H9 (cell line): ENCODE measurements around the gene MTOR. TPM values are rescaled to one million over a fixed set of nuclear protein-coding genes. Genes with fewer than 3 reads are reported as not detected.

Experiments used
- DNase-seq: peaks from one replicate; pipeline ENCODE4 v3.0.0-alpha.2; 2017
- H2AFZ ChIP-seq: one replicate; pipeline ENCODE4 v1.6.1; 2013; ENCODE audit warnings: mild to moderate bottlenecking, low read length, control low read depth, moderate library complexity
- H2AK5ac ChIP-seq: 2 replicates; pipeline ENCODE4 v1.6.1; 2013; ENCODE audit warnings: low read length, control low read depth, mixed read lengths; ENCODE audit not compliant: insufficient read length
- H2BK120ac ChIP-seq: one replicate; pipeline ENCODE4 v1.6.1; 2013; ENCODE audit warnings: low read depth, mild to moderate bottlenecking, low read length, control low read depth, inconsistent platforms; ENCODE audit not compliant: poor library complexity, severe bottlenecking
- H2BK12ac ChIP-seq: 2 replicates; pipeline ENCODE4 v1.6.1; 2013; ENCODE audit warnings: low read length, control low read depth, mixed read lengths, low read depth; ENCODE audit not compliant: insufficient read length
- H2BK15ac ChIP-seq: 2 replicates; pipeline ENCODE4 v1.6.1; 2013; ENCODE audit warnings: low read depth, low read length, control low read depth
- H2BK20ac ChIP-seq: one replicate; pipeline ENCODE4 v1.6.1; 2013; ENCODE audit warnings: low read depth, mild to moderate bottlenecking, low read length, control low read depth, inconsistent platforms; ENCODE audit not compliant: poor library complexity, severe bottlenecking
- H2BK5ac ChIP-seq: 2 replicates; pipeline ENCODE4 v1.6.1; 2013; ENCODE audit warnings: low read length, control low read depth, mixed read lengths; ENCODE audit not compliant: insufficient read length
- H3K14ac ChIP-seq: 2 replicates; pipeline ENCODE4 v1.6.1; 2013; ENCODE audit warnings: low read length, control low read depth; ENCODE audit not compliant: insufficient read depth
- H3K18ac ChIP-seq: 2 replicates; pipeline ENCODE4 v1.6.1; 2013; ENCODE audit warnings: low read depth, mild to moderate bottlenecking, mixed read lengths, low read length, control low read depth; ENCODE audit not compliant: insufficient read length
- H3K23ac ChIP-seq: 2 replicates; pipeline ENCODE4 v1.6.1; 2013; ENCODE audit warnings: low read length, control low read depth, mixed read lengths, low read depth; ENCODE audit not compliant: insufficient read length
- H3K23me2 ChIP-seq: 2 replicates; pipeline ENCODE4 v1.6.1; 2013; ENCODE audit warnings: low read depth, mild to moderate bottlenecking, mixed read lengths, low read length, control low read depth; ENCODE audit not compliant: insufficient read length, poor library complexity, severe bottlenecking
- H3K27ac ChIP-seq: 2 replicates; pipeline ENCODE4 v1.5.1; 2013; ENCODE audit warnings: low read length, control low read depth, mixed read lengths, low read depth; ENCODE audit not compliant: insufficient read length
- H3K27me3 ChIP-seq: 2 replicates; pipeline ENCODE4 v1.6.1; 2013; ENCODE audit warnings: low read length, control low read depth, inconsistent platforms; ENCODE audit not compliant: insufficient read depth
- H3K4ac ChIP-seq: 2 replicates; pipeline ENCODE4 v1.6.1; 2013; ENCODE audit warnings: low read depth, mild to moderate bottlenecking, control low read depth, inconsistent platforms, low read length, moderate library complexity
- H3K4me1 ChIP-seq: 2 replicates; pipeline ENCODE4 v1.6.1; 2013; ENCODE audit warnings: low read length, control low read depth, inconsistent platforms; ENCODE audit not compliant: insufficient read depth
- H3K4me2 ChIP-seq: 2 replicates; pipeline ENCODE4 v1.6.1; 2013; ENCODE audit warnings: low read length, control low read depth, mixed read lengths; ENCODE audit not compliant: insufficient read length, insufficient read depth
- H3K56ac ChIP-seq: 2 replicates; pipeline ENCODE4 v1.6.1; 2013; ENCODE audit warnings: low read depth, mild to moderate bottlenecking, mixed read lengths, low read length, control low read depth; ENCODE audit not compliant: insufficient read length
- H3K79me1 ChIP-seq: 2 replicates; pipeline ENCODE4 v1.6.1; 2013; ENCODE audit warnings: low read depth, mild to moderate bottlenecking, moderate library complexity, low read length, control low read depth, inconsistent platforms; ENCODE audit not compliant: insufficient read depth, poor library complexity, severe bottlenecking
- H3K79me2 ChIP-seq: 2 replicates; pipeline ENCODE4 v1.6.1; 2013; ENCODE audit warnings: low read length, control low read depth, inconsistent platforms; ENCODE audit not compliant: insufficient read depth
- H3K9ac ChIP-seq: 2 replicates; pipeline ENCODE4 v1.6.1; 2013; ENCODE audit warnings: low read length, control low read depth, mixed read lengths; ENCODE audit not compliant: insufficient read length; ENCODE audit errors: extremely low read depth
- H3K9me3 ChIP-seq: one replicate; pipeline ENCODE4 v1.6.1; 2013; ENCODE audit warnings: low read depth, low read length, inconsistent platforms; ENCODE audit not compliant: control insufficient read depth
- H3T11ph ChIP-seq: one replicate; pipeline ENCODE4 v1.6.1; 2013; ENCODE audit warnings: mild to moderate bottlenecking, low read length, control low read depth, inconsistent platforms
- H4K20me1 ChIP-seq: one replicate; pipeline ENCODE4 v1.6.1; 2013; ENCODE audit not compliant: control insufficient read depth, insufficient read length, insufficient read depth
- H4K5ac ChIP-seq: 2 replicates; pipeline ENCODE4 v1.6.1; 2013; ENCODE audit warnings: low read depth, mild to moderate bottlenecking, mixed read lengths, low read length, control low read depth; ENCODE audit not compliant: insufficient read length
- H4K8ac ChIP-seq: replicated peaks from 2 replicates; pipeline ENCODE4 v1.6.1; 2013; ENCODE audit warnings: low read length, control low read depth, mixed read lengths, low read depth; ENCODE audit not compliant: insufficient read length
- H4K91ac ChIP-seq: 2 replicates; pipeline ENCODE4 v1.6.1; 2013; ENCODE audit warnings: low read depth, mild to moderate bottlenecking, moderate library complexity, mixed read lengths, low read length, control low read depth; ENCODE audit not compliant: insufficient read length
- H3K27ac Mint-ChIP-seq, 3 experiments: 2 replicates in 2 of 3; 3 replicates in 1 of 3; pipeline ENCODE4 v1.8.0; 2020 to 2021; ENCODE audit warnings: mixed read lengths in 3 of 3, mild to moderate bottlenecking in 1 of 3, moderate library complexity in 1 of 3
- H3K27me3 Mint-ChIP-seq: 2 replicates; pipeline ENCODE4 v1.8.0; 2021; ENCODE audit warnings: low read depth, mild to moderate bottlenecking, moderate library complexity, mixed read lengths
- H3K36me3 Mint-ChIP-seq, 3 experiments: 2 replicates in 2 of 3; 3 replicates in 1 of 3; pipeline ENCODE4 v1.8.0; 2020 to 2021; ENCODE audit warnings: low read depth in 3 of 3, mixed read lengths in 3 of 3; ENCODE audit not compliant: insufficient read depth in 1 of 3
- H3K4me1 Mint-ChIP-seq, 2 experiments: 2 replicates each; pipeline ENCODE4 v1.8.0; 2020; ENCODE audit warnings: mixed read lengths in 2 of 2
- H3K4me3 Mint-ChIP-seq, 2 experiments: 2 replicates in 1 of 2; 3 replicates in 1 of 2; pipeline ENCODE4 v1.8.0; 2020 to 2021; ENCODE audit warnings: mild to moderate bottlenecking in 2 of 2, mixed read lengths in 2 of 2, moderate library complexity in 1 of 2
- H3K9me3 Mint-ChIP-seq, 2 experiments: 2 replicates in 1 of 2; 3 replicates in 1 of 2; pipeline ENCODE4 v1.8.0; 2020; ENCODE audit warnings: mild to moderate bottlenecking in 2 of 2, mixed read lengths in 2 of 2, moderate library complexity in 1 of 2
- WGBS: extraction: QIAGEN DNeasy Blood & Tissue Kit; methylation state at CpG from one replicate; pipeline ENCODE4 v1.1.7; 2013; ENCODE audit warnings: missing lambda C conversion rate, low lambda C conversion rate, mixed read lengths; ENCODE audit not compliant: insufficient read length; ENCODE audit errors: extremely low coverage; 5-methylcytosine and 5-hydroxymethylcytosine counted together
- total RNA-seq: library from RNA; stranded (reverse); gene quantifications from 2 replicates; pipeline ENCODE4 v1.2.1, GENCODE V29; 2021
- TF ChIP-seq, protein P1 (sequence below): fragments of 200-600 bp; sonication (generic); conservative IDR thresholded peaks from 3 replicates; pipeline ENCODE4 v1.8.0; 2021; ENCODE audit warnings: antibody characterized with exemption, mild to moderate bottlenecking

Gene MTOR
- total RNA-seq, 1 experiment from 2014 or later = 67.5 TPM

DNA sequence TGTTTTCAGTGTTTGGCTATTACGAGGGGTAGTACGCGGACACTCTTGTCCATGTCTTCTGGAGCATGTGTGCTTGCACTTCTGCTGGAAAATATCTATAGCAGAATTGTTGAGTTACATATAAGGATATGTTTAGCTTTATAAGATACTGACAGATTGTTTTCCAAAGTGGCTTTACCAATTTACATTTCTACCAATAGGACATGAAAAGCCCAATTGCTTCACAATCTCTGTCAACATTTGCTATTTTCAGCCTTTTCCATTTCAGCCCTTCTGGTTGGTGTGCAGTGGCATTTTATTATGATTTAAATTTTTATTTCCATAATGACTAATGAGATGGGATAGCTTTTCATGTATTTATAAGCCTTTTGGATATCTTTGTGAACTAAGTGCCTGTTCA lies 79.5 kb downstream of the MTOR start:
- WGBS = no CpG with 5 or more reads among the region's 3 CpGs
- TF ChIP-seq, protein P1, sequence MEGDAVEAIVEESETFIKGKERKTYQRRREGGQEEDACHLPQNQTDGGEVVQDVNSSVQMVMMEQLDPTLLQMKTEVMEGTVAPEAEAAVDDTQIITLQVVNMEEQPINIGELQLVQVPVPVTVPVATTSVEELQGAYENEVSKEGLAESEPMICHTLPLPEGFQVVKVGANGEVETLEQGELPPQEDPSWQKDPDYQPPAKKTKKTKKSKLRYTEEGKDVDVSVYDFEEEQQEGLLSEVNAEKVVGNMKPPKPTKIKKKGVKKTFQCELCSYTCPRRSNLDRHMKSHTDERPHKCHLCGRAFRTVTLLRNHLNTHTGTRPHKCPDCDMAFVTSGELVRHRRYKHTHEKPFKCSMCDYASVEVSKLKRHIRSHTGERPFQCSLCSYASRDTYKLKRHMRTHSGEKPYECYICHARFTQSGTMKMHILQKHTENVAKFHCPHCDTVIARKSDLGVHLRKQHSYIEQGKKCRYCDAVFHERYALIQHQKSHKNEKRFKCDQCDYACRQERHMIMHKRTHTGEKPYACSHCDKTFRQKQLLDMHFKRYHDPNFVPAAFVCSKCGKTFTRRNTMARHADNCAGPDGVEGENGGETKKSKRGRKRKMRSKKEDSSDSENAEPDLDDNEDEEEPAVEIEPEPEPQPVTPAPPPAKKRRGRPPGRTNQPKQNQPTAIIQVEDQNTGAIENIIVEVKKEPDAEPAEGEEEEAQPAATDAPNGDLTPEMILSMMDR = no peak
- Histone ChIP-seq H3K4me2 (no peak overlapping the region), H2BK12ac (no peak overlapping the region), H4K91ac (no peak overlapping the region), H3K14ac (no peak overlapping the region), H4K8ac (no peak overlapping the region), H2BK20ac (no peak overlapping the region), H2AK5ac (no peak overlapping the region), H2BK5ac (no peak overlapping the region), H3K18ac (no peak overlapping the region), H4K5ac (no peak overlapping the region), H3K23me2 (no peaks in the 10 kb centered on the region), H3K27me3 (no peaks in the 10 kb centered on the region), H3K56ac (no peak overlapping the region), H3K79me1 (no peaks in the 10 kb centered on the region), H3K79me2 (no peaks in the 10 kb centered on the region), H2BK120ac (no peak overlapping the region), H3K4ac (no peak overlapping the region), H2AFZ (no peak overlapping the region), H3K9ac (no peak overlapping the region), H3K23ac (no peak overlapping the region), H3K9me3 (no peaks in the 10 kb centered on the region), H3T11ph (no peak overlapping the region), H4K20me1 (no peaks in the 10 kb centered on the region), H3K27ac (no peak overlapping the region), H3K4me1 (no peaks in the 10 kb centered on the region), H2BK15ac (no peak overlapping the region)
- DNase-seq = no peak
- Mint-ChIP-seq H3K4me1 (peaks cover 0 to 3% of the 10 kb centered on the region in 2 experiments; a peak in 2 of 4 replicates), H3K36me3 (peaks cover 7 to 25% (median 18%) of the 10 kb centered on the region in 3 experiments; a peak in 6 of 7 replicates), H3K27me3 (no peaks in the 10 kb centered on the region), H3K9me3 (no peaks in the 10 kb centered on the region), H3K27ac (no peak overlapping the region), H3K4me3 (no peak overlapping the region)
